NCI-H69 (cell line): ENCODE data around the gene HRH2.
A peak's percentile ranks its signal among the peaks of the same experiment; 100 is the strongest.

Experiments used
- DNase-seq: peaks from one replicate; lab custom pipeline; 2025; lab: John Stamatoyannopoulos, UW

The HRH2 gene

GRCh38 chr5:175678074-175678473 is 20.2 kb downstream of the HRH2 start:
- DNase-seq = peak; percentile 18

- no peak for DNase-seq
Observed at GRCh38 chr5:175679411-175679810, 21.5 kb downstream of the HRH2 start.

GRCh38 chr5:175680020-175680419 is 22.1 kb downstream of the HRH2 start:
- DNase-seq = no peak

- DNase-seq = no peak
Observed at GRCh38 chr5:175680463-175680862, 22.6 kb downstream of the HRH2 start.

- DNase-seq = peak; percentile 58
Observed at GRCh38 chr5:175681045-175681967, 23.4 kb downstream of the HRH2 start.

GRCh38 chr5:175681968-175682340 is 24.1 kb downstream of the HRH2 start:
- DNase-seq = no peak

- no peak for DNase-seq
Observed at GRCh38 chr5:175682664-175683063, 24.8 kb downstream of the HRH2 start.

- DNase-seq = no peak
Observed at GRCh38 chr5:175683231-175683630, 25.4 kb downstream of the HRH2 start.

GRCh38 chr5:175683921-175684320 is 26.1 kb downstream of the HRH2 start:
- no peak for DNase-seq

GRCh38 chr5:175684931-175685330 is 27.1 kb downstream of the HRH2 start:
- DNase-seq = no peak

GRCh38 chr5:175685701-175686350 is 28.0 kb downstream of the HRH2 start:
- no peak for DNase-seq

GRCh38 chr5:175686396-175686795 is 28.5 kb downstream of the HRH2 start:
- DNase-seq = no peak

- no peak for DNase-seq
Observed at GRCh38 chr5:175686826-175687225, 29.0 kb downstream of the HRH2 start.

GRCh38 chr5:175687231-175687701 is 29.4 kb downstream of the HRH2 start:
- DNase-seq = no peak

GRCh38 chr5:175688352-175689146 is 30.7 kb downstream of the HRH2 start:
- no peak for DNase-seq

GRCh38 chr5:175689147-175689991 is 31.5 kb downstream of the HRH2 start:
- DNase-seq = no peak

GRCh38 chr5:175690025-175690424 is 32.2 kb downstream of the HRH2 start:
- no peak for DNase-seq

GRCh38 chr5:175690586-175690985 is 32.7 kb downstream of the HRH2 start:
- DNase-seq = no peak

GRCh38 chr5:175691761-175692160 is 33.9 kb downstream of the HRH2 start:
- DNase-seq = no peak

- no peak for DNase-seq
Observed at GRCh38 chr5:175692235-175692995, 34.5 kb downstream of the HRH2 start.
